ENCODE measurements around the gene PRR14.

Gene PRR14

DNA sequence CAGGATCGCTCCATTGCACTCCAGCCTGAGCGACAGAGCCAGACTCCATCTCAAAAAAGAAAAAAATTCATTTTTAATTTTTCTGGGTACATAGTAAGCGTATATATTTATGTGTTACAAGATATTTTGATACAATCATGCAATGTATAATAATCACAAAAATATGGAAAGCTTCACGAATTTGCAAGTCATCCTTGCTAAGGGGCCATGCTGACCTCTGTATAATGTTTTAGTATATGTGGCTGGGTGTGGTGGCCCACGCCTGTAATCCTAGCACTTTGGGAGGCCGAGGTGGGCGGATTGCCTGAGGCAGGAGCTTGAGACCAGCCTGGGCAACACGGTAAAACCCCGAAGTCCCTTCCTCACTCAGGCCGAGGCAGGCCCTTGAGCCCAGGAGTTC, 24.4 kb downstream of the PRR14 start:
- ChIA-PET CTCF (interaction anchor here (0.7 kb wide), 1 partner anchor 16 kb away, joined by 3 read pairs; no protein-coding TSS in a partner anchor), POLR2A (interaction anchor here (0.9 to 1.2 kb wide), 2 partner anchors 11 to 23 kb away, joined by 3 read pairs; no protein-coding TSS in a partner anchor)
- Histone ChIP-seq H3K9me3 (ENCODE audit: control insufficient read depth, insufficient read depth, low read depth, low read length) (no peaks in the 10 kb centered on the region), H3K4me1 (ENCODE audit: control insufficient read depth, insufficient read depth, low read length) (no peaks in the 10 kb centered on the region), H3K27ac (ENCODE audit: extremely low read depth, low read depth, low read length) (no peak overlapping the region), H3K36me3 (ENCODE audit: control insufficient read depth in 2 of 2, insufficient read depth in 1 of 2, low read length in 2 of 2) (peaks cover 0 to 9% of the 10 kb centered on the region in 2 experiments; a peak in 2 of 3 replicates), H3K4me3 (ENCODE audit: low read depth, low read length) (no peak overlapping the region)
- TF ChIP-seq ZNF514 (tag by site-specific recombination; IDR thresholded peaks at IDR 0.05) (no peak), EGR2 (tag by site-specific recombination; IDR thresholded peaks at IDR 0.05; ENCODE audit: low read depth) (0 out of 2 replicates have a peak, but pooled peaks have one; percentile 13), ZIC2 (tag by site-specific recombination; IDR thresholded peaks at IDR 0.05) (no peak), ZNF560 (tag by site-specific recombination; IDR thresholded peaks at IDR 0.05; ENCODE audit: borderline replicate concordance) (no peak)

DNA sequence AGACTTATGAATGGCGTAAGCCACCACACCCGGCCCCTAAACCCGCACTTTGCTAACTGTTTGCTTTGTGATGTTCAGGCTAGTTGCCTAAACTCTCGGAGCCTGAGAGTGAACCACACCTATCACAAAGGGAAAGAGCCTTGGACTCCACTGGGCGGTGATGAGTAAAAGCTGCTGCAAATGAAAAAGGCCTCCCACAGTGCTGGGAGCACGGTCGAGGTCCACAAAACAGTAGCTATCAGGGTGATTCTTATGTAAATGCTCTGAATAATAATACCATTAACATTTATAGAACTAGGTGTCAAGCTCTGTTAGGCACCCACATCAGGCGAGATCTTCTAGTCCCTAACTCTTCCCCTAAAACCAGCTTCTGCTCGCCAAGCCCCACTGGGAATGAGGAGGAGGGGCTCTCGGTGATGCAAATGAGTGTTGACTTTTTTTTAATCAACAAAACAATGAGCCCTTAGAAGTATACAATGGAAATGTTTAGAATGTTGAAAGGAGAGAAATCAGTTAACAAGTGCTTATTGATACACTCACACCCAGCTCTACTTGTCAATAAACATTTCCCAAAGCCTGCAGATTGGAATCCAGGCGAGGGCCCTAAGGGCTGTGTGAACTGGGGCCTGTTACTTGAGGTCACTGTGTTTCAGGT, 27.3 kb downstream of the PRR14 start:
- Histone ChIP-seq H3K4me1 (ENCODE audit: control insufficient read depth, insufficient read depth, low read length) (no peaks in the 10 kb centered on the region), H3K4me3 (ENCODE audit: low read depth, low read length) (no peak overlapping the region), H3K27ac (ENCODE audit: extremely low read depth, low read depth, low read length) (no peak overlapping the region), H3K36me3 (ENCODE audit: control insufficient read depth in 2 of 2, insufficient read depth in 1 of 2, low read length in 2 of 2) (no peaks in the 10 kb centered on the region), H3K9me3 (ENCODE audit: control insufficient read depth, insufficient read depth, low read depth, low read length) (no peaks in the 10 kb centered on the region)
- POLR2A ChIA-PET, result interaction anchor here (0.6 to 1.2 kb wide), 4 partner anchors 14 to 154 kb away, joined by 3 to 4 read pairs (median 3); no protein-coding TSS in a partner anchor
- CTCF ChIA-PET, result interaction anchor here (1.0 to 4.0 kb wide), 2 partner anchors 16 to 136 kb away, joined by 4 to 28 read pairs; no protein-coding TSS in a partner anchor
- TF ChIP-seq KLF8 (tag by site-specific recombination; IDR thresholded peaks at IDR 0.05) (no peak), HOXA7 (CRISPR knock-in tag; IDR thresholded peaks at IDR 0.05; ENCODE audit: borderline replicate concordance) (no peak), ZNF664 (tag by site-specific recombination; IDR thresholded peaks at IDR 0.05) (no peak), ZNF423 (tag by site-specific recombination; IDR thresholded peaks at IDR 0.05) (no peak), KLF7 (tag by site-specific recombination; IDR thresholded peaks at IDR 0.05; ENCODE audit: borderline replicate concordance) (no peak), ZNF785 (tag by site-specific recombination; IDR thresholded peaks at IDR 0.05) (no peak)

DNA sequence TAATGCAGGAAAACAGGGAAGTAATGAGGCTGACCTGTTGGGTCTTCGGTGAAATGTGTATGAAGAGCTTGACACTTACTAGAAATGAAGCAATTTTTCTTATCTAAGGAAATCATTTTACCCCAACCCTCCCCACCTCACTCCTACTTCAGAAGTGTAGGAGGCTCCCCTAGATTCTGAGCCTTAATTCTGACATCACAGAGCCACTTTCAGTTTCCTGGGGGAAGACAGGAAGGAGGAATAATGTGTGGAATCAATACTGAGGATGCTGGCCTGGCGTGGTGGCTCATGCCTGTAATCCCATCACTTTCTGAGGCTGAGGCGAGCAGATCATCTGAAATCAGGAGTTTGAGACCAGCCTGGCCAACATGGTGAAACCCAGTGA, 27.8 kb downstream of the PRR14 start:
- H3K4me1 ChIP-seq (ENCODE audit: control insufficient read depth, insufficient read depth, low read length), result no peaks in the 10 kb centered on the region
- H3K36me3 ChIP-seq (ENCODE audit: control insufficient read depth in 2 of 2, insufficient read depth in 1 of 2, low read length in 2 of 2), result no peaks in the 10 kb centered on the region
- no peaks in the 10 kb centered on the region for H3K9me3 ChIP-seq (ENCODE audit: control insufficient read depth, insufficient read depth, low read depth, low read length)
- H3K4me3 ChIP-seq (ENCODE audit: low read depth, low read length), result no peak overlapping the region
- H3K27ac ChIP-seq (ENCODE audit: extremely low read depth, low read depth, low read length), result no peak overlapping the region
- TF ChIP-seq ZFHX2 (tag by site-specific recombination; conservative IDR thresholded peaks at IDR 0.05), result 0 out of 2 replicates have a peak, but pooled peaks have one; percentile 6
- TF ChIP-seq ZNF76 (tag by site-specific recombination; IDR thresholded peaks at IDR 0.05; ENCODE audit: borderline replicate concordance, low read depth), result no peak
- ChIA-PET POLR2A (interaction anchor here (0.6 to 1.2 kb wide), 3 partner anchors 14 to 56 kb away, joined by 3 to 4 read pairs (median 3); no protein-coding TSS in a partner anchor), CTCF (interaction anchor here (1.0 to 4.0 kb wide), 2 partner anchors 15 to 136 kb away, joined by 4 to 28 read pairs; no protein-coding TSS in a partner anchor)

DNA sequence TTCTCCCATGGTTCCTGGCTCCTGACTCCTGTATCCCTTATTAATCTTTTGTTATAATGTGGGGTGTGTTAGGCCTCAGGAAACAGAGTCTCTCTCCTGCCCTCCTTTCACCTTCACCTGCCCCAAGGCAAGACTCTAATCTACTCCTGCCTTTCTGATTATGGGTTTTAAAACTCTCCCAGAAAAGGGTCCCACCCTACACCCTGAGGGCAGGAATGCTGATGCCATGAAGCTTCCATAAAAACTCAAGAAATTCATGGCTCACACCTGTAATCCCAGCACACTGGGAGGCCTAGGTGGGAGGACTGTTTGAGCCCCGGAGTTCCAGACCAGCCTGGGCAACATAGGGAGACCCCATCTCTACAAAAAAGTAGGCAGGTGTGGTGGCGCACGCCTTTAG, 29.6 kb downstream of the PRR14 start:
- CTCF ChIA-PET, result interaction anchor here (4.0 kb wide), 1 partner anchor 13 kb away, joined by 28 read pairs; no protein-coding TSS in a partner anchor
- TF ChIP-seq ZNF112 (tag by site-specific recombination; IDR thresholded peaks at IDR 0.05) (no peak), ZNF585B (tag by site-specific recombination; IDR thresholded peaks at IDR 0.05) (no peak), ZFP37 (tag by site-specific recombination; IDR thresholded peaks at IDR 0.05) (no peak), MEIS1 (CRISPR knock-in tag; IDR thresholded peaks at IDR 0.05; ENCODE audit: borderline replicate concordance) (no peak), SALL2 (tag by site-specific recombination; IDR thresholded peaks at IDR 0.05; ENCODE audit: borderline replicate concordance) (no peak), KLF8 (tag by site-specific recombination; IDR thresholded peaks at IDR 0.05) (no peak), ZNF830 (tag by site-specific recombination; IDR thresholded peaks at IDR 0.05; ENCODE audit: low read depth) (no peak), ZNF121 (tag by site-specific recombination; IDR thresholded peaks at IDR 0.05) (no peak), YY2 (tag by site-specific recombination; IDR thresholded peaks at IDR 0.05) (no peak), BCL11B (tag by site-specific recombination; IDR thresholded peaks at IDR 0.05; ENCODE audit: low read depth) (no peak), ZNF391 (tag by site-specific recombination; IDR thresholded peaks at IDR 0.05; ENCODE audit: borderline replicate concordance, low read depth) (no peak), ZNF394 (tag by site-specific recombination; IDR thresholded peaks at IDR 0.05; ENCODE audit: borderline replicate concordance) (no peak), SETDB1 (IDR thresholded peaks at IDR 0.05; ENCODE audit: insufficient read length, low read length) (no peak)
- TF ChIP-seq, protein P1, sequence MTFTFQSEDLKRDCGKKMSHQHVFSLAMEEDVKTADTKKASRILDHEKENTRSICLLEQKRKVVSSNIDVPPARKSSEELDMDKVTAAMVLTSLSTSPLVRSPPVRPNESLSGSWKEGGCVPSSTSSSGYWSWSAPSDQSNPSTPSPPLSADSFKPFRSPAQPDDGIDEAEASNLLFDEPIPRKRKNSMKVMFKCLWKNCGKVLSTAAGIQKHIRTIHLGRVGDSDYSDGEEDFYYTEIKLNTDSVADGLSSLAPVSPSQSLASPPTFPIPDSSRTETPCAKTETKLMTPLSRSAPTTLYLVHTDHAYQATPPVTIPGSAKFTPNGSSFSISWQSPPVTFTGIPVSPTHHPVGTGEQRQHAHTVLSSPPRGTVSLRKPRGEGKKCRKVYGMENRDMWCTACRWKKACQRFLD (tag by site-specific recombination; IDR thresholded peaks at IDR 0.05), result no peak
- TF ChIP-seq, protein P2, sequence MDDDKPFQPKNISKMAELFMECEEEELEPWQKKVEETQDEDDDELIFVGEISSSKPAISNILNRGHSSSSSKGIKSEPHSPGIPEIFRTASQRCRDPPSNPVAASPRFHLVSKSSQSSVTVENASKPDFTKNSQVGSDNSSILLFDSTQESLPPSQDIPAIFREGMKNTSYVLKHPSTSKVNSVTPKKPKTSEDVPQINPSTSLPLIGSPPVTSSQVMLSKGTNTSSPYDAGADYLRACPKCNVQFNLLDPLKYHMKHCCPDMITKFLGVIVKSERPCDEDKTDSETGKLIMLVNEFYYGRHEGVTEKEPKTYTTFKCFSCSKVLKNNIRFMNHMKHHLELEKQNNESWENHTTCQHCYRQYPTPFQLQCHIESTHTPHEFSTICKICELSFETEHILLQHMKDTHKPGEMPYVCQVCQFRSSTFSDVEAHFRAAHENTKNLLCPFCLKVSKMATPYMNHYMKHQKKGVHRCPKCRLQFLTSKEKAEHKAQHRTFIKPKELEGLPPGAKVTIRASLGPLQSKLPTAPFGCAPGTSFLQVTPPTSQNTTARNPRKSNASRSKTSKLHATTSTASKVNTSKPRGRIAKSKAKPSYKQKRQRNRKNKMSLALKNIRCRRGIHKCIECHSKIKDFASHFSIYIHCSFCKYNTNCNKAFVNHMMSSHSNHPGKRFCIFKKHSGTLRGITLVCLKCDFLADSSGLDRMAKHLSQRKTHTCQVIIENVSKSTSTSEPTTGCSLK (tag by site-specific recombination; IDR thresholded peaks at IDR 0.05), result no peak

More for the DNA sequence above, 29.6 kb downstream of the PRR14 start:
- no peaks in the 10 kb centered on the region for H3K36me3 ChIP-seq (ENCODE audit: control insufficient read depth in 2 of 2, insufficient read depth in 1 of 2, low read length in 2 of 2)
- POLR2A ChIA-PET, result no interaction called here
- no peaks in the 10 kb centered on the region for H3K9me3 ChIP-seq (ENCODE audit: control insufficient read depth, insufficient read depth, low read depth, low read length)
- no peaks in the 10 kb centered on the region for H3K4me1 ChIP-seq (ENCODE audit: control insufficient read depth, insufficient read depth, low read length)
- no peak overlapping the region for H3K4me3 ChIP-seq (ENCODE audit: low read depth, low read length)
- H3K27ac ChIP-seq (ENCODE audit: extremely low read depth, low read depth, low read length), result no peak overlapping the region
